Measurements from ENCODE around the gene LARGE2. TPM values are rescaled to one million over a fixed set of nuclear protein-coding genes. Genes with fewer than 3 reads are reported as not detected.

The LARGE2 gene
- total RNA-seq, 1 experiment from 2014 or later: 67.6 TPM

- Histone ChIP-seq H4K20me1 (ENCODE audit: insufficient read depth) (no peaks in the 10 kb centered on the region), H3K9me3 (ENCODE audit: control insufficient read depth in 1 of 2, insufficient read depth in 1 of 2, low read depth in 1 of 2, low read length in 2 of 2) (no peaks in the 10 kb centered on the region), H3K9me2 (ENCODE audit: insufficient read depth) (no peaks in the 10 kb centered on the region), H3K4me3 (replicated peaks in 1 of 2; ENCODE audit: low read depth in 1 of 2, low read length in 2 of 2) (peak overlapping the region; percentile 84 to 95), H3K36me3 (ENCODE audit: control insufficient read depth in 1 of 2, insufficient read depth in 2 of 2, low read length in 2 of 2) (peaks cover 0 to 3% of the 10 kb centered on the region in 2 experiments; a peak in 2 of 4 replicates), H3K79me2 (ENCODE audit: insufficient read depth, low read length) (peaks cover 13% of the 10 kb centered on the region), H3K27me3 (ENCODE audit: insufficient read depth, low read length) (no peaks in the 10 kb centered on the region), H3K9ac (ENCODE audit: low read length) (peak overlapping the region; percentile 80), H2AFZ (ENCODE audit: low read depth, low read length, poor library complexity, severe bottlenecking) (no peak overlapping the region), H3K27ac (ENCODE audit: low read depth, low read length) (peak overlapping the region; percentile 85), H3K4me1 (ENCODE audit: control insufficient read depth in 1 of 2, insufficient read depth in 2 of 2, low read length in 2 of 2) (peaks cover 17 to 28% of the 10 kb centered on the region in 2 experiments), H3K4me2 (ENCODE audit: low read length) (peak overlapping the region; percentile 93)
- DNase-seq (ENCODE audit: low read depth, low spot score) (no peak), ATAC-seq (no peak)
- ChIA-PET POLR2A (interaction anchor here (0.9 kb wide), 1 partner anchor 66 kb away, joined by 3 read pairs; no protein-coding TSS in a partner anchor), RAD21 (ENCODE audit: low non-redundant PET in 1 of 2, low total read pairs in 2 of 2, uncharacterized antibody in 2 of 2, unreplicated experiment in 2 of 2) (interaction anchor here in 1 of 2 experiments (0.6 kb wide), 1 partner anchor 10 kb away, joined by 5 read pairs; no protein-coding TSS in a partner anchor), CTCF (interaction anchor here (0.7 to 1.4 kb wide), 2 partner anchors 19 to 48 kb away, joined by 3 to 7 read pairs; no protein-coding TSS in a partner anchor)
- intact Hi-C loops (cut with micrococcal nuclease): no loop called here
- TF ChIP-seq EGR1 (IDR thresholded peaks at IDR 0.05; ENCODE audit: low read depth) (no peak), REST (IDR thresholded peaks at IDR 0.05; ENCODE audit: low read depth) (no peak)
- no TSS peak for BruUV-seq (replicated peaks)
These were observed 5.2 kb upstream of the LARGE2 start for GRCh38 chr11:45917286-45917622.

- Histone ChIP-seq H3K27ac (ENCODE audit: low read depth, low read length) (peak within 1 kb of the TSS; percentile 85), H3K9me2 (ENCODE audit: insufficient read depth) (no peaks in the 10 kb centered on the region), H3K9ac (ENCODE audit: low read length) (peak within 1 kb of the TSS; percentile 80), H4K20me1 (ENCODE audit: insufficient read depth) (no peaks in the 10 kb centered on the region), H3K79me2 (ENCODE audit: insufficient read depth, low read length) (peaks cover 13% of the 10 kb centered on the region), H3K4me3 (replicated peaks in 1 of 2; ENCODE audit: low read depth in 1 of 2, low read length in 2 of 2) (peak within 1 kb of the TSS; percentile 84 to 95), H2AFZ (ENCODE audit: low read depth, low read length, poor library complexity, severe bottlenecking) (peak within 1 kb of the TSS; percentile 40), H3K36me3 (ENCODE audit: control insufficient read depth in 1 of 2, insufficient read depth in 2 of 2, low read length in 2 of 2) (peaks cover 0 to 3% of the 10 kb centered on the region in 2 experiments; a peak in 2 of 4 replicates), H3K9me3 (ENCODE audit: control insufficient read depth in 1 of 2, insufficient read depth in 1 of 2, low read depth in 1 of 2, low read length in 2 of 2) (no peaks in the 10 kb centered on the region), H3K4me2 (ENCODE audit: low read length) (peak within 1 kb of the TSS; percentile 93), H3K4me1 (ENCODE audit: control insufficient read depth in 1 of 2, insufficient read depth in 2 of 2, low read length in 2 of 2) (peaks cover 17 to 28% of the 10 kb centered on the region in 2 experiments), H3K27me3 (ENCODE audit: insufficient read depth, low read length) (no peaks in the 10 kb centered on the region)
- DNase-seq (ENCODE audit: low read depth, low spot score) (peak; percentile 87), ATAC-seq (peak; percentile 71)
- ChIA-PET RAD21 (ENCODE audit: low non-redundant PET in 1 of 2, low total read pairs in 2 of 2, uncharacterized antibody in 2 of 2, unreplicated experiment in 2 of 2) (interaction anchor here in 1 of 2 experiments (0.6 to 0.9 kb wide), 2 partner anchors 10 to 89 kb away, joined by 4 to 5 read pairs; no protein-coding TSS in a partner anchor), POLR2A (interaction anchor here (0.7 to 1.1 kb wide), 4 partner anchors 10 to 321 kb away, joined by 3 read pairs; no protein-coding TSS in a partner anchor), CTCF (interaction anchor here (0.5 to 1.4 kb wide), 4 partner anchors 19 to 397 kb away, joined by 3 to 7 read pairs (median 3); no protein-coding TSS in a partner anchor)
- TSS peak; percentile 84 for BruUV-seq (replicated peaks)
- intact Hi-C loops (cut with micrococcal nuclease): no loop called here
- TF ChIP-seq ZNF274 (IDR thresholded peaks at IDR 0.05; ENCODE audit: low read depth, low read length): no peak
- peak; percentile 26; the same call in 1 of the 2 replicates for TF ChIP-seq MAX (IDR thresholded peaks at IDR 0.05)
- no peak for TF ChIP-seq TCF7L2 (IDR thresholded peaks at IDR 0.05; ENCODE audit: borderline replicate concordance, extremely low read depth, insufficient read depth, insufficient read length)
- no peak for TF ChIP-seq JUND (IDR thresholded peaks at IDR 0.05)
- TF ChIP-seq, protein P1, sequence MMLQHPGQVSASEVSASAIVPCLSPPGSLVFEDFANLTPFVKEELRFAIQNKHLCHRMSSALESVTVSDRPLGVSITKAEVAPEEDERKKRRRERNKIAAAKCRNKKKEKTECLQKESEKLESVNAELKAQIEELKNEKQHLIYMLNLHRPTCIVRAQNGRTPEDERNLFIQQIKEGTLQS (IDR thresholded peaks at IDR 0.05): no peak
- TF ChIP-seq ELF1 (IDR thresholded peaks at IDR 0.05; ENCODE audit: borderline replicate concordance, low read depth): peak; percentile 93; the same call in 1 of the 2 replicates
- TF ChIP-seq SIN3A (IDR thresholded peaks at IDR 0.05; ENCODE audit: low read depth): peak; percentile 77; the same call in 1 of the 2 replicates
- peak; percentile 95 for TF ChIP-seq CEBPB (IDR thresholded peaks at IDR 0.05; ENCODE audit: low read depth)
- TF ChIP-seq SP1 (IDR thresholded peaks at IDR 0.05; ENCODE audit: low read depth): peak; percentile 74
- no peak; the same call in 1 of the 2 replicates for TF ChIP-seq ZFX (IDR thresholded peaks at IDR 0.05)
- peak; percentile 78 for TF ChIP-seq POLR2AphosphoS5 (IDR thresholded peaks at IDR 0.05; ENCODE audit: low read depth, low read length)
These were observed 4.7 kb upstream of the LARGE2 start, which contains the start of gene PEX16 for GRCh38 chr11:45917623-45918330. Gene PEX16, minus strand, starts transcription at chr11:45917877. Its CDS starts 66 bp downstream, at chr11:45917811.

Measured in HCT116 (cell line).